K562 (cell line): ENCODE results near the gene UBE2O. TPM values are rescaled to one million over a fixed set of nuclear protein-coding genes. Genes with fewer than 3 reads are reported as not detected.

Source experiments
- ATAC-seq: fragments of 200-7000 bp; cut with Tn5 transposase; 3 replicates; pipeline ENCODE4 v1.9.1; 2020; ENCODE audit warnings: moderate library complexity
- BruUV-seq: library from RNA; stranded (reverse); fragments of 400-500 nt; replicated peaks from 2 replicates; lab custom pipeline; 2021; lab: Mats Ljungman, UMichigan
- CTCF ChIA-PET: fragments of 300-600 bp; formaldehyde crosslinking; extraction: SDS; loops from one replicate; lab custom pipeline; 2021; ENCODE audit warnings: low intra/inter-chr PET ratio; lab: Yijun Ruan, JAX
- POLR2A ChIA-PET: fragments of 300-600, 350-650 bp; sonication (Branson Sonifier 250); formaldehyde crosslinking; extraction: SDS; loops from one replicate; lab custom pipeline; 2021; ENCODE audit warnings: antibody characterized with exemption, inconsistent platforms; lab: Yijun Ruan, JAX
- DNase-seq, 4 experiments: peaks; one replicate each; pipeline versions ENCODE4 v3.0.0 to v3.0.0-alpha.2; 2011 to 2018; ENCODE audit warnings: low spot score in 3 of 4, mixed read lengths in 3 of 4; ENCODE audit errors: extremely low read depth in 1 of 4
- FAIRE-seq: peaks from 2 replicates; lab custom pipeline; 2011; peaks lifted over from hg19 to GRCh38; lab: Jason Lieb, UNC
- H2AFZ ChIP-seq: 2 replicates; pipeline ENCODE4 v1.6.0; 2011; ENCODE audit warnings: low read depth, low read length, control low read depth, inconsistent platforms
- H3K27ac ChIP-seq: fragments of 200-600 bp; 3 replicates; pipeline ENCODE4 v1.8.0; 2011; ENCODE audit warnings: low read depth, mild to moderate bottlenecking, control low read depth, inconsistent platforms, low read length, moderate library complexity, mixed read lengths; ENCODE audit errors: extremely low read depth
- H3K27me3 ChIP-seq, 2 experiments: fragments of 300-600 bp in 1 of 2; 2 replicates in 1 of 2; 3 replicates in 1 of 2; pipeline versions ENCODE4 v1.6.0 to v1.8.0; 2011; ENCODE audit warnings: inconsistent platforms in 2 of 2, low read length in 2 of 2, mild to moderate bottlenecking in 1 of 2, mixed read lengths in 1 of 2, moderate library complexity in 1 of 2; ENCODE audit not compliant: control insufficient read depth in 2 of 2, insufficient read depth in 2 of 2
- H3K36me3 ChIP-seq: fragments of 300-600 bp; 3 replicates; pipeline ENCODE4 v1.8.0; 2011; ENCODE audit warnings: mild to moderate bottlenecking, low read length, inconsistent platforms; ENCODE audit not compliant: control insufficient read depth, insufficient read depth
- H3K4me1 ChIP-seq, 2 experiments: fragments of 200-600 bp in 1 of 2; replicated peaks in 1 of 2; 2 replicates in 1 of 2; 3 replicates in 1 of 2; pipeline versions ENCODE4 v1.5.1 to v1.8.0; 2011; ENCODE audit warnings: inconsistent platforms in 2 of 2, low read length in 2 of 2, mild to moderate bottlenecking in 1 of 2, mixed read lengths in 1 of 2, moderate library complexity in 1 of 2; ENCODE audit not compliant: control insufficient read depth in 2 of 2, insufficient read depth in 2 of 2
- H3K4me2 ChIP-seq: 2 replicates; pipeline ENCODE4 v1.6.1; 2011; ENCODE audit warnings: low read length, control low read depth, inconsistent platforms, mixed read lengths; ENCODE audit not compliant: insufficient read depth
- H3K4me3 ChIP-seq: fragments of 200-600 bp; sonication (generic), shearing (Covaris generic); 2 replicates; pipeline ENCODE4 v1.5.1; 2016; ENCODE audit warnings: control low read depth, inconsistent platforms
- H3K79me2 ChIP-seq: fragments of 200-600 bp; 3 replicates; pipeline ENCODE4 v1.8.0; 2011; ENCODE audit warnings: low read length, inconsistent platforms; ENCODE audit not compliant: control insufficient read depth, insufficient read depth
- H3K9ac ChIP-seq, 2 experiments: 2 replicates each; pipeline versions ENCODE4 v1.6.0 to v1.6.1; 2011; ENCODE audit warnings: low read depth in 2 of 2, low read length in 2 of 2, control low read depth in 1 of 2, inconsistent platforms in 1 of 2, mild to moderate bottlenecking in 1 of 2, mixed read lengths in 1 of 2; ENCODE audit not compliant: insufficient read depth in 1 of 2
- H3K9me1 ChIP-seq: one replicate; pipeline ENCODE4 v1.6.0; 2011; ENCODE audit warnings: inconsistent platforms, mild to moderate bottlenecking, low read length, moderate library complexity; ENCODE audit not compliant: control insufficient read depth, insufficient read depth
- H3K9me3 ChIP-seq: replicated peaks from 2 replicates; pipeline ENCODE4 v1.5.1; 2011; ENCODE audit warnings: low read depth, low read length, inconsistent platforms; ENCODE audit not compliant: control insufficient read depth, insufficient read depth
- H4K20me1 ChIP-seq: replicated peaks from 2 replicates; pipeline ENCODE4 v1.6.1; 2011; ENCODE audit warnings: low read length, inconsistent platforms, mixed read lengths; ENCODE audit not compliant: control insufficient read depth, insufficient read depth
- BCLAF1 ChIP-seq, 2 experiments: fragments of 450-650 bp in 1 of 2; IDR thresholded peaks; 2 replicates each; pipeline ENCODE4 v1.6.1; 2011 to 2017; ENCODE audit warnings: low read depth in 2 of 2, antibody characterized with exemption in 1 of 2, borderline replicate concordance in 1 of 2, low read length in 1 of 2, mild to moderate bottlenecking in 1 of 2, mixed read lengths in 1 of 2; ENCODE audit not compliant: control insufficient read depth in 1 of 2
- BHLHE40 ChIP-seq: IDR thresholded peaks from 2 replicates; pipeline ENCODE4 v1.6.1; 2011; ENCODE audit warnings: low read length, improper control_type of control experiment
- BRF1 ChIP-seq: IDR thresholded peaks from 3 replicates; pipeline ENCODE4 v1.6.1; 2011; ENCODE audit warnings: borderline replicate concordance, mild to moderate bottlenecking; ENCODE audit not compliant: insufficient read length; ENCODE audit errors: extremely low read depth
- HEY1 ChIP-seq: fragments of 250-450 bp; sonication (Bioruptor Pico); IDR thresholded peaks from 2 replicates; pipeline ENCODE4 v1.5.0; 2020; ENCODE audit warnings: mild to moderate bottlenecking, moderate library complexity, borderline replicate concordance
- HNRNPH1 ChIP-seq: fragments of 200-400 bp; formaldehyde crosslinking; optimal IDR thresholded peaks from 2 replicates; pipeline ENCODE3; 2017; ENCODE audit warnings: low read depth, mild to moderate bottlenecking, low read length, moderate library complexity
- IFI16 ChIP-seq: fragments of 250-450 bp; sonication (Bioruptor Pico); IDR thresholded peaks from 2 replicates; pipeline ENCODE4 v2.1.2; 2022; ENCODE audit warnings: mild to moderate bottlenecking, inconsistent platforms
- ILK ChIP-seq: fragments of 450-650 bp; IDR thresholded peaks from 2 replicates; pipeline ENCODE4 v1.6.1; 2016; ENCODE audit warnings: missing genetic modification characterization, low read depth, mild to moderate bottlenecking, missing compliant biosample characterization, moderate library complexity, borderline replicate concordance
- JUND ChIP-seq, 2 experiments: IDR thresholded peaks; 2 replicates in 1 of 2; 3 replicates in 1 of 2; pipeline ENCODE4 v1.6.1; 2011; ENCODE audit warnings: borderline replicate concordance in 2 of 2, low read depth in 2 of 2, low read length in 2 of 2, improper control_type of control experiment in 1 of 2, missing biosample characterization in 1 of 2, missing genetic modification characterization in 1 of 2, missing genetic modification reagents in 1 of 2
- LCOR ChIP-seq: sonication (generic); formaldehyde crosslinking; IDR thresholded peaks from 2 replicates; pipeline ENCODE4 v1.8.0; 2022; ENCODE audit warnings: mild to moderate bottlenecking, missing genetic modification reagents
- NCOA1 ChIP-seq: fragments of 450-650 bp; IDR thresholded peaks from 2 replicates; pipeline ENCODE4 v1.6.1; 2016; ENCODE audit warnings: low read depth
- POLR2B ChIP-seq: fragments of 450-650 bp; IDR thresholded peaks from 2 replicates; pipeline ENCODE4 v1.6.1; 2018; ENCODE audit warnings: low read depth; ENCODE audit not compliant: partially characterized antibody
- RUNX1 ChIP-seq: sonication (generic); IDR thresholded peaks from 2 replicates; pipeline ENCODE4 v1.6.1; 2016; ENCODE audit warnings: antibody characterized with exemption, low read depth
- YY1 ChIP-seq, 3 experiments: IDR thresholded peaks; 2 replicates each; pipeline ENCODE4 v1.6.1; 2011; ENCODE audit warnings: low read length in 2 of 3, mild to moderate bottlenecking in 2 of 3, moderate library complexity in 2 of 3, borderline replicate concordance in 1 of 3, control low read depth in 1 of 3, low read depth in 1 of 3; ENCODE audit not compliant: insufficient read depth in 3 of 3, insufficient replicate concordance in 2 of 3, control insufficient read depth in 1 of 3, insufficient read length in 1 of 3; ENCODE audit errors: extremely low read depth in 1 of 3
- ZNF175 ChIP-seq: fragments of 200-800 bp; sonication (Bioruptor generic); IDR thresholded peaks from 2 replicates; pipeline ENCODE4 v1.6.1; 2016; ENCODE audit warnings: low read depth, mild to moderate bottlenecking, missing genetic modification characterization, missing compliant biosample characterization
- ZNF197 ChIP-seq: fragments of 200-800 bp; sonication (Bioruptor generic); IDR thresholded peaks from 2 replicates; pipeline ENCODE4 v1.6.1; 2016; ENCODE audit warnings: low read depth, missing genetic modification characterization, missing compliant biosample characterization
- ZNF655 ChIP-seq: fragments of 250-450 bp; sonication (Bioruptor Pico); IDR thresholded peaks from 2 replicates; pipeline ENCODE4 v1.5.0; 2021
- WGBS: fragments of 100-300 bp; shearing (Covaris generic); methylation state at CpG from one replicate; pipeline ENCODE4 v1.1.6; 2016; ENCODE audit warnings: low coverage, mixed read lengths; ENCODE audit not compliant: insufficient coverage; ENCODE audit errors: missing lambda C conversion rate; 5-methylcytosine and 5-hydroxymethylcytosine counted together
- in situ Hi-C: fragments of 300-500 bp; cut with MboI; formaldehyde crosslinking; loops from 4 replicates; pipeline ENCODE4 v1.15.0; 2018; ENCODE audit warnings: inconsistent platforms, mixed read lengths
- intact Hi-C: fragments of 100-400 bp; cut with micrococcal nuclease; formaldehyde crosslinking; loops from 2 replicates; pipeline ENCODE4 v1.14.2; 2022
- polyA plus RNA-seq, 8 experiments: library from polyadenylated mRNA; depleted of rRNA in 4 of 8; stranded (reverse) in 5 of 8; unstranded in 3 of 8; fragments of >200 nt; fragmentation: Nextera tagmentation in 2 of 8; fragmentation: Illumina TruSeq in 1 of 8; extraction: Ambion mirVana in 2 of 8; extraction: Trizol in 1 of 8; gene quantifications; 2 replicates each; pipeline versions ENCODE4 v1.2.1 to v1.2.3, GENCODE V29; 2011 to 2014; ENCODE audit warnings: inconsistent platforms in 1 of 8, missing spikeins in 1 of 8
- total RNA-seq, 7 experiments: library from RNA; depleted of rRNA in 6 of 7; stranded (reverse); fragments of >200 nt in 6 of 7; fragmentation: Illumina TruSeq in 2 of 7; extraction: Trizol in 2 of 7; gene quantifications; 2 replicates each; pipeline versions ENCODE4 v1.2.1 to v1.2.3, GENCODE V29; 2011 to 2021; ENCODE audit warnings: low replicate concordance in 1 of 7

Gene UBE2O
- total and polyA plus RNA-seq, 9 of the 15 experiments (the other 6 are each of a cell fraction or from before 2014, with no cell fraction given) = 1.6 to 39.7 (median 13.3) TPM

GRCh38 chr17:76426853-76427252 is 26.1 kb downstream of the UBE2O start (continued):
- TF ChIP-seq ILK (tag) = no peak
- TF ChIP-seq BHLHE40 = no peak
- TF ChIP-seq, all 486 proteins: peak for 0

- Histone ChIP-seq H3K4me3 (no peak overlapping the region), H3K27me3 (no peaks in the 10 kb centered on the region), H2AFZ (no peak overlapping the region), H3K36me3 (peaks cover 3% of the 10 kb centered on the region; the same call in 2 of the 3 replicates), H3K27ac (no peak overlapping the region), H3K79me2 (peaks cover 53% of the 10 kb centered on the region), H4K20me1 (peaks cover 3% of the 10 kb centered on the region), H3K9me1 (no peaks in the 10 kb centered on the region), H3K9me3 (no peaks in the 10 kb centered on the region), H3K4me2 (no peak overlapping the region), H3K4me1 (peaks cover 1 to 18% of the 10 kb centered on the region in 2 experiments; a peak in 4 of 5 replicates), H3K9ac (no peak overlapping the region)
- FAIRE-seq (no peak), DNase-seq (no peak), ATAC-seq (no peak)
- ChIA-PET CTCF (no interaction called here), POLR2A (interaction anchor here (0.5 to 1.2 kb wide), 3 partner anchors 17 to 54 kb away, joined by 3 to 4 read pairs (median 3); no protein-coding TSS in a partner anchor)
- WGBS = 94% methylated on average over 4 of the region's 6 CpGs
- in situ Hi-C loops = no loop called here
- intact Hi-C loops = no loop called here
- no TSS peak for BruUV-seq
- TF ChIP-seq BRF1 (no peak), ZNF655 (CRISPR knock-in tag) (no peak), JUND (IDR thresholded peaks at IDR 0.05; ENCODE audit: borderline replicate concordance, low read depth, low read length) (no peak), JUND (tag; IDR thresholded peaks at IDR 0.05; ENCODE audit: borderline replicate concordance, low read depth, low read length) (no peak), ZNF175 (no peak), BCLAF1 (IDR thresholded peaks at IDR 0.05; ENCODE audit: borderline replicate concordance in 1 of 2, control insufficient read depth in 1 of 2, low read depth in 2 of 2, low read length in 1 of 2) (no peak), ZNF197 (CRISPR knock-in tag) (no peak), RUNX1 (no peak), POLR2B (no peak), LCOR (CRISPR knock-in tag) (no peak), NCOA1 (no peak), IFI16 (CRISPR knock-in tag) (no peak), YY1 (IDR thresholded peaks at IDR 0.05; ENCODE audit: borderline replicate concordance in 1 of 3, control insufficient read depth in 1 of 3, extremely low read depth in 1 of 3, insufficient read depth in 3 of 3, insufficient read length in 1 of 3, insufficient replicate concordance in 2 of 3, low read depth in 1 of 3, low read length in 2 of 3) (no peak), HNRNPH1 (no peak), HEY1 (CRISPR knock-in tag) (no peak)
Observed at GRCh38 chr17:76422860-76423259, 30.1 kb downstream of the UBE2O start.
